GDM1 (cell line): Measurements from ENCODE around the gene UNC119B.

Experiments used
- DNase-seq: peaks from one replicate; lab custom pipeline; 2025; lab: John Stamatoyannopoulos, UW

The UNC119B gene

DNA sequence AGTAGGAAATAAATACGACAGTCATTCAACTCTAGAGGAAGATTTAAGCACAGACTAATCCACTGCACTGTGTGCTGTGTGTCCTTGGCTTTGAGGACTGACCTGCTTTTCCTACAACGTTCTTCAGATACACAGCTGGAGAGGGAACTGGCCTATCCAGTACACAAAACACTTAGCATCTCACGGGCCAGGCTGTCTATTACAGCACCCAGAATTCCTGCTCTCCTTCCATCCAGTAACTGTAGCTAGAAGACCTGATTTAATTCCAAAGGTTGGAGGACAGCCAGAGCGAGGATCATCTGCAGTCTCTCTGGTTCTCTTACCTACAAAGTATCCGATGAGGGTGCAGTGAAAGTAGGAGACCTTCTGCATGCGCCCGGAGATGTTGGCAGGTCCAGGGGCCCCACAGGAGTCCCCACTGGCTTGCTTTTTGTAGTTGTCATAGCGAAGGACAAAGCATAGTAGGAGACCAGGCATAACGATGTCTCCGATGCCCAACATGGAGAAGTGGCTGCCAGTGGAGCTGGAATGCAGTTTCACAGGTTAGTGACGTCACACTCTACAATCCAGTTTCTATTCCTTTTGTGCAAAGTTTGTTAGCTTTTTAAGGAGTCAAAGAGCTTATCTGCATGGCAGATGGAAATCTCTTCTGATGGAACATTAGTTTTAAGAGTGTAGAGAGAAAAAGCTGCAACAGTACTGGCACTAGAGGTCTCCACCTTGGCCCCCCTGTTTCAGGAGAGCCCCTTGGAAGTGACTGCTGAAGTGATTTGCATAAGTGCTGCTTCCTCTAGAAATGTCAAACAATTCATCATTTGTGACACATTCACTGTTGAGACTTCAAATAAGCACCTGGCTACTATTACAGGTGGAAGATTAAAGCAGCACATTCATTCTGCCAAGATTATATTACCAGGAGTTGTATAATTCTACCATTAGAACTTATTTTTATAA lies 57.1 kb downstream of the UNC119B start:
- no peak for DNase-seq

DNA sequence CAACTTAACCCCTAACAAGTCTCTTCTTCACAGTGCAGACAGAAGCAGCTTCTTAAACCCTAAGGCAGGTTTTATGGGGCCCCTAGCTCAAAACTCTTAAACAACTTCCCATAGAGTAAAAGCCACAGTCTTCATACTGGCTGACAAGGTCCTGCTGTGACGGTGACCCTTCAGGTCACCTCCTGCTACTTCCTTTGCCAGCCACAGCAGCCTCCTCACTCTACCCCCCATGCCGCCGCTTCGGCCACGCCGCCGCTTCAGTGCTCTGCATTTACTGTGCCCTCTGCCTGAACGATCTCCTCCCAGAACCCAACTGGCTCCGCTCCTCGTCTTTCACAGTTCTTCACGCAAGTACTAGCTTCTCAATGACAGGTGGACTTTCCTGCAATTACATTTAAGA lies 60.8 kb downstream of the UNC119B start:
- no peak for DNase-seq
